ENCODE measurements around the gene CHODL.

Gene CHODL

DNA sequence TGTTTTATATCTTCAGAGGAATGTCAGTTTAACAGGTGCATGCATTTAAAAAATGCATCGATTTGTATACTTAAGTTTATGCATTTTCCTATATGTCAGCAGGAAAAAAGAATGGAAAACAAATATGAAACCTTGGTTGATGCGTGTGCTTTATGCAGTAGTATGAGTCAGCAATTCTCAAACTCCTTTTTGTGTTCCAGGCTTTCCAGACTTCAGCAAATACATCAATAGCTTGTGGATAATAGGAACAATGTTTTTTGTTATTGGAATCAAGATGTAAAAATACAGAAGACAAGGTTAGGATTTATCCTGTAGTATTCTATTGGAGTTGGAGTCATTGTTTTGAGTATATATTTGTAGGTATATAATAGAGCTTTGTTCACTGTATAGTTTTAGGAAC is 45.2 kb downstream of the CHODL start:
- Histone ChIP-seq H3K9me3 (ENCODE audit: control insufficient read depth, insufficient read depth, low read depth, low read length) (no peaks in the 10 kb centered on the region), H3K27me3 (ENCODE audit: control insufficient read depth, insufficient read depth, low read length) (no peaks in the 10 kb centered on the region), H3K27ac (ENCODE audit: low read depth, low read length) (no peak overlapping the region), H3K9ac (ENCODE audit: low read length) (no peak overlapping the region), H3K36me3 (ENCODE audit: control insufficient read depth, insufficient read depth, low read length) (no peaks in the 10 kb centered on the region), H3K4me3 (ENCODE audit: low read depth, low read length) (no peak overlapping the region), H3K4me1 (ENCODE audit: control insufficient read depth, insufficient read depth, low read length) (no peaks in the 10 kb centered on the region)

DNA sequence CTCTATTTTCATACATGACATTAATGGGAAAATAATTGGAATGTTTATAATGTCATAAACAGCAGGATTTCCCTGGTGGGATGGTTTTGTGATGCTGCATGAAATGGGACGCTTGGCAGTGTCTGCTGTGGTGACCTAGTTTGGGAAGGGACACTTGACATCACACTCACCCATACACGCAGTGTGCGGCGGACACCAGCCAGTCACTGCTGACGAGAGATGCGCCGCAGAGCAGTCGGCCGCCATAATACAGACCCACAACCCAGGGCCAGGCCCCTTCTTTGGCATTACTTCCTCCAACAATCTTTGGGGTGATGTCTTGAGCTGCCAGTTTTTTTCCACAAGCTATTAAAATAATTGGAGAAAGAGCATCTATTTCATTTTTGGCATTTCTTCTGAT is 49.5 kb downstream of the CHODL start:
- H3K9me3 ChIP-seq (ENCODE audit: control insufficient read depth, insufficient read depth, low read depth, low read length): no peaks in the 10 kb centered on the region
- no peak overlapping the region for H3K27ac ChIP-seq (ENCODE audit: low read depth, low read length)
- no peak overlapping the region for H3K4me3 ChIP-seq (ENCODE audit: low read depth, low read length)
- H3K36me3 ChIP-seq (ENCODE audit: control insufficient read depth, insufficient read depth, low read length): no peaks in the 10 kb centered on the region
- no peaks in the 10 kb centered on the region for H3K27me3 ChIP-seq (ENCODE audit: control insufficient read depth, insufficient read depth, low read length)
- no peak overlapping the region for H3K9ac ChIP-seq (ENCODE audit: low read length)
- peaks cover 6% of the 10 kb centered on the region; the same call in 1 of the 2 replicates for H3K4me1 ChIP-seq (ENCODE audit: control insufficient read depth, insufficient read depth, low read length)

DNA sequence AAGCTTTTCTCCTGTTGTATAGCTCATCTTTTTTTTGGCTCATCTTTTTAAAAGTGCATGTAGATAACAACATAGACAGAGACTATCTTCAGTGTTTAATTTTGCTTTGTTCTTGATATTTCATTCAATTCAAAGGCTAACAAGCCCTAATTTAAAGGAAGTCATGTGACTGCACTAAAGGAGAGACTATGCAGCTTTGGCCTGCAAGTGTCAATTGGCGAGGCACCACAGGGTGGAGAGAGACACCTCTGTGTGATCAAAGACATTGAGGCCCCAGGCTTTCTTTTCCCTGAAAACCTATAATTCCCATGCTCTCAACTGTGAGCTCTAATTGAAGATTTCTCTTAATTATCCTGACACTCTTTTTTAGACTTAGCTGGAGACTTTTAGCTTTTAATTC is 53.6 kb downstream of the CHODL start:
- Histone ChIP-seq H3K9ac (ENCODE audit: low read length) (no peak overlapping the region), H3K4me1 (ENCODE audit: control insufficient read depth, insufficient read depth, low read length) (peaks cover 6% of the 10 kb centered on the region; the same call in 1 of the 2 replicates), H3K27me3 (ENCODE audit: control insufficient read depth, insufficient read depth, low read length) (no peaks in the 10 kb centered on the region), H3K9me3 (ENCODE audit: control insufficient read depth, insufficient read depth, low read depth, low read length) (no peaks in the 10 kb centered on the region), H3K4me3 (ENCODE audit: low read depth, low read length) (no peak overlapping the region), H3K36me3 (ENCODE audit: control insufficient read depth, insufficient read depth, low read length) (no peaks in the 10 kb centered on the region), H3K27ac (ENCODE audit: low read depth, low read length) (no peak overlapping the region)

Data from HUES6 (cell line).